GM12878 (cell line): ENCODE data around the gene CALD1. TPM values are rescaled to one million over a fixed set of nuclear protein-coding genes. Genes with fewer than 3 reads are reported as not detected.

Source experiments
- ATAC-seq: fragments of 200-7000 bp; cut with Tn5 transposase; 3 replicates; pipeline ENCODE4 v1.9.1; 2020; ENCODE audit warnings: mild to moderate bottlenecking, moderate library complexity
- BruUV-seq: library from RNA; stranded (reverse); fragments of 400-500 nt; replicated peaks from 2 replicates; lab custom pipeline; 2021; lab: Mats Ljungman, UMichigan
- CTCF ChIA-PET: fragments of 300-600 bp; sonication (Branson Sonifier 250); formaldehyde crosslinking; extraction: SDS; loops from one replicate; lab custom pipeline; 2021; ENCODE audit warnings: inconsistent platforms; lab: Yijun Ruan, JAX
- POLR2A ChIA-PET: fragments of 350-600 bp; formaldehyde crosslinking; extraction: SDS; loops from one replicate; lab custom pipeline; 2021; ENCODE audit warnings: inconsistent platforms; lab: Charles Lee
- RAD21 ChIA-PET: fragments of 300-600 bp; sonication (Branson Sonifier 250); formaldehyde crosslinking; loops from one replicate; lab custom pipeline; 2023; ENCODE audit warnings: antibody characterized with exemption; ENCODE audit not compliant: unreplicated experiment; lab: Charles Lee
- SMC1A ChIA-PET: fragments of 300-600 bp; sonication (Branson Sonifier 250); formaldehyde crosslinking; loops from one replicate; lab custom pipeline; 2023; ENCODE audit not compliant: unreplicated experiment, uncharacterized antibody; lab: Charles Lee
- DNase-seq: peaks from one replicate; pipeline ENCODE4 v3.0.0-alpha.2; 2011; ENCODE audit warnings: low read depth, low spot score
- FAIRE-seq: peaks from 3 replicates; lab custom pipeline; 2011; peaks lifted over from hg19 to GRCh38; lab: Jason Lieb, UNC
- H2AFZ ChIP-seq: 2 replicates; pipeline ENCODE4 v1.6.0; 2011; ENCODE audit warnings: low read depth, low read length, control low read depth; ENCODE audit not compliant: control insufficient read depth
- H3K27ac ChIP-seq: 2 replicates; pipeline ENCODE4 v1.5.1; 2011; ENCODE audit warnings: control low read depth; ENCODE audit not compliant: control insufficient read depth, insufficient read depth
- H3K27me3 ChIP-seq, 2 experiments: replicated peaks in 1 of 2; 2 replicates each; pipeline versions ENCODE4 v1.6.0 to v1.6.1; 2011; ENCODE audit warnings: low read length in 1 of 2; ENCODE audit not compliant: control insufficient read depth in 2 of 2, insufficient read depth in 2 of 2
- H3K36me3 ChIP-seq, 2 experiments: 2 replicates each; pipeline ENCODE4 v1.5.1; 2011; ENCODE audit warnings: low read length in 1 of 2; ENCODE audit not compliant: control insufficient read depth in 2 of 2, insufficient read depth in 2 of 2
- H3K4me1 ChIP-seq: 2 replicates; pipeline ENCODE4 v1.6.1; 2011; ENCODE audit warnings: mild to moderate bottlenecking, low read length, moderate library complexity, mixed read lengths; ENCODE audit not compliant: control insufficient read depth, insufficient read depth
- H3K4me2 ChIP-seq: 2 replicates; pipeline ENCODE4 v1.6.0; 2011; ENCODE audit warnings: control low read depth; ENCODE audit not compliant: control insufficient read depth, insufficient read depth
- H3K4me3 ChIP-seq: fragments of 200-600 bp; sonication (generic); 2 replicates; pipeline ENCODE4 v1.5.1; 2016
- H3K79me2 ChIP-seq: 2 replicates; pipeline ENCODE4 v1.6.0; 2011; ENCODE audit warnings: low read length; ENCODE audit not compliant: control insufficient read depth, insufficient read depth
- H3K9ac ChIP-seq: 2 replicates; pipeline ENCODE4 v1.8.0; 2011; ENCODE audit warnings: low read length, control low read depth, mixed read lengths; ENCODE audit not compliant: control insufficient read depth, insufficient read depth
- H3K9me3 ChIP-seq: replicated peaks from 3 replicates; pipeline ENCODE4 v1.5.1; 2011; ENCODE audit warnings: mild to moderate bottlenecking, low read length; ENCODE audit not compliant: control insufficient read depth, insufficient read depth
- H4K20me1 ChIP-seq: 2 replicates; pipeline ENCODE4 v1.6.0; 2011; ENCODE audit not compliant: control insufficient read depth, insufficient read depth
- ATF2 ChIP-seq: IDR thresholded peaks from 2 replicates; pipeline ENCODE4 v1.6.1; 2012; ENCODE audit warnings: low read length, inconsistent platforms
- BACH1 ChIP-seq: fragments of 450-650 bp; IDR thresholded peaks from 2 replicates; pipeline ENCODE4 v1.6.1; 2017; ENCODE audit warnings: mild to moderate bottlenecking, borderline replicate concordance
- BCL11A ChIP-seq: IDR thresholded peaks from 2 replicates; pipeline ENCODE4 v1.6.1; 2011; ENCODE audit warnings: low read depth, low read length
- FOXK2 ChIP-seq: fragments of 450-650 bp; IDR thresholded peaks from 2 replicates; pipeline ENCODE4 v1.6.1; 2017; ENCODE audit warnings: mild to moderate bottlenecking, moderate library complexity
- HDAC2 ChIP-seq: fragments of 200-600 bp; sonication (generic); IDR thresholded peaks from 2 replicates; pipeline ENCODE4 v1.6.1; 2017
- IKZF1 ChIP-seq: fragments of 450-650 bp; conservative IDR thresholded peaks from 2 replicates; pipeline ENCODE4 v1.6.1; 2017; ENCODE audit warnings: antibody characterized with exemption, mild to moderate bottlenecking
- MYB ChIP-seq: fragments of 150-350 bp; IDR thresholded peaks from 2 replicates; pipeline ENCODE4 v1.6.1; 2014; ENCODE audit warnings: mild to moderate bottlenecking, low read depth, low read length, borderline replicate concordance
- NBN ChIP-seq: fragments of 450-650 bp; IDR thresholded peaks from 2 replicates; pipeline ENCODE4 v1.6.1; 2016
- PBX3 ChIP-seq: IDR thresholded peaks from 2 replicates; pipeline ENCODE4 v1.6.1; 2011; ENCODE audit warnings: mild to moderate bottlenecking, low read depth, low read length, moderate library complexity; ENCODE audit not compliant: insufficient replicate concordance
- POU2F2 ChIP-seq: IDR thresholded peaks from 3 replicates; pipeline ENCODE4 v1.6.1; 2011; ENCODE audit warnings: low read depth, mild to moderate bottlenecking, low read length, borderline replicate concordance
- RAD21 ChIP-seq: IDR thresholded peaks from 2 replicates; pipeline ENCODE4 v1.6.1; 2011; ENCODE audit warnings: mild to moderate bottlenecking, low read depth, low read length, moderate library complexity; ENCODE audit not compliant: insufficient read depth
- RCOR1 ChIP-seq: conservative IDR thresholded peaks from 2 replicates; pipeline ENCODE4 v1.6.1; 2012; ENCODE audit warnings: low read depth, low read length, improper control_type of control experiment
- RUNX3 ChIP-seq: IDR thresholded peaks from 2 replicates; pipeline ENCODE4 v1.6.1; 2012; ENCODE audit warnings: low read length, inconsistent platforms
- ZNF207 ChIP-seq: fragments of 450-650 bp; IDR thresholded peaks from 2 replicates; pipeline ENCODE4 v1.6.1; 2014; ENCODE audit warnings: antibody characterized with exemption, mild to moderate bottlenecking, borderline replicate concordance
- ZNF217 ChIP-seq: fragments of 450-650 bp; IDR thresholded peaks from 2 replicates; pipeline ENCODE4 v1.6.1; 2017; ENCODE audit warnings: antibody characterized with exemption, mild to moderate bottlenecking
- ZNF274 ChIP-seq: IDR thresholded peaks from one replicate; pipeline ENCODE4 v1.8.0; 2011; ENCODE audit not compliant: insufficient read length, insufficient read depth
- ZSCAN29 ChIP-seq: fragments of 450-650 bp; IDR thresholded peaks from 2 replicates; pipeline ENCODE4 v1.6.1; 2017; ENCODE audit warnings: mild to moderate bottlenecking, moderate library complexity
- WGBS: methylation state at CpG from one replicate; pipeline ENCODE4 v1.1.6; 2016; ENCODE audit warnings: low lambda C conversion rate; ENCODE audit not compliant: insufficient replicate concordance, insufficient coverage; ENCODE audit errors: missing lambda C conversion rate; 5-methylcytosine and 5-hydroxymethylcytosine counted together
- in situ Hi-C: fragments of 300-500 bp; cut with MboI; formaldehyde crosslinking; loops from 9 replicates; pipeline ENCODE4 v1.14.3; 2018; ENCODE audit warnings: mixed read lengths
- intact Hi-C: fragments of 100-400 bp; cut with micrococcal nuclease; formaldehyde crosslinking; loops from one replicate; pipeline ENCODE4 v1.14.2; 2022; ENCODE audit not compliant: unreplicated experiment
- polyA plus RNA-seq, 11 experiments: library from polyadenylated mRNA; depleted of rRNA in 4 of 11; unstranded in 6 of 11; stranded (reverse) in 5 of 11; fragments of >200 nt; fragmentation: Nextera tagmentation in 4 of 11; fragmentation: Illumina TruSeq in 1 of 11; extraction: Ambion mirVana in 4 of 11; extraction: Trizol in 1 of 11; gene quantifications; 1 replicate in 1 of 11; 2 replicates in 10 of 11; pipeline versions ENCODE4 v1.2.1 to v1.2.3, GENCODE V29; 2011 to 2016; ENCODE audit warnings: inconsistent platforms in 2 of 11, missing spikeins in 2 of 11, low read depth in 1 of 11
- total RNA-seq, 4 experiments: library from RNA; depleted of rRNA in 3 of 4; stranded (reverse); fragments of >200 nt in 3 of 4; fragmentation: Illumina TruSeq in 1 of 4; extraction: Trizol in 1 of 4; gene quantifications; 2 replicates each; pipeline versions ENCODE4 v1.2.1 to v1.2.3, GENCODE V29; 2013 to 2021
- TF ChIP-seq, protein P1 (sequence below): fragments of 150-350 bp; IDR thresholded peaks from 2 replicates; pipeline ENCODE4 v1.6.1; 2016; ENCODE audit warnings: low read depth, low read length

CALD1 gene
- total and polyA plus RNA-seq, 10 of the 15 experiments (the other 5 are each of a cell fraction or from before 2014, with no cell fraction given) = 0.03 to 1.3 (median 0.22) TPM

GRCh38 chr7:134910968-134911367 lies 131.5 kb downstream of the CALD1 start (continued):
- TF ChIP-seq ATF2 = peak; percentile 44; the same call in 1 of the 2 replicates
- 0 out of 2 replicates have a peak, but pooled peaks have one; percentile 14 for TF ChIP-seq RAD21
- no peak for TF ChIP-seq HDAC2
- TF ChIP-seq BACH1 = no peak
- peak; percentile 7; the same call in 1 of the 2 replicates for TF ChIP-seq IKZF1
- TF ChIP-seq RUNX3 = peak; percentile 38; the same call in 1 of the 2 replicates
- no peak for TF ChIP-seq ZNF217
- TF ChIP-seq NBN = 0 out of 2 replicates have a peak, but pooled peaks have one; percentile 6

- ChIA-PET POLR2A (interaction anchor here (1.8 kb wide), 1 partner anchor 16 kb away, joined by 6 read pairs; no protein-coding TSS in a partner anchor), RAD21 (interaction anchor here (1.1 kb wide), 1 partner anchor 16 kb away, joined by 3 read pairs; no protein-coding TSS in a partner anchor), SMC1A (interaction anchor here (0.8 to 1.4 kb wide), 2 partner anchors 16 to 283 kb away, joined by 4 to 6 read pairs; no protein-coding TSS in a partner anchor), CTCF (interaction anchor here (1.2 to 1.4 kb wide), 2 partner anchors 16 to 21 kb away, joined by 3 to 4 read pairs; no protein-coding TSS in a partner anchor)
- no peak overlapping the region for H3K4me3 ChIP-seq
- BruUV-seq = no TSS peak
- WGBS = 72% methylated on average over 6 of the region's 6 CpGs
- no peak overlapping the region for H3K4me2 ChIP-seq
- no peaks in the 10 kb centered on the region for H3K79me2 ChIP-seq
- H3K27ac ChIP-seq = no peak overlapping the region
- peaks cover 11% of the 10 kb centered on the region; the same call in 1 of the 2 replicates for H3K4me1 ChIP-seq
- no peak for DNase-seq
- intact Hi-C loops (no loop called here), in situ Hi-C loops (no loop called here)
- H3K9me3 ChIP-seq = no peaks in the 10 kb centered on the region
- H3K9ac ChIP-seq = no peak overlapping the region
- no peak overlapping the region for H2AFZ ChIP-seq
- no peak for ATAC-seq
- no peak for FAIRE-seq
- H3K36me3 ChIP-seq = no peaks in the 10 kb centered on the region
- no peaks in the 10 kb centered on the region for H4K20me1 ChIP-seq
- no peaks in the 10 kb centered on the region for H3K27me3 ChIP-seq
- TF ChIP-seq FOXK2 (no peak), PBX3 (no peak), POU2F2 (no peak), ZNF274 (no peak), ZNF217 (no peak), ZNF207 (no peak), MYB (no peak), RCOR1 (no peak), BCL11A (no peak), ZSCAN29 (no peak)
- TF ChIP-seq, protein P1, sequence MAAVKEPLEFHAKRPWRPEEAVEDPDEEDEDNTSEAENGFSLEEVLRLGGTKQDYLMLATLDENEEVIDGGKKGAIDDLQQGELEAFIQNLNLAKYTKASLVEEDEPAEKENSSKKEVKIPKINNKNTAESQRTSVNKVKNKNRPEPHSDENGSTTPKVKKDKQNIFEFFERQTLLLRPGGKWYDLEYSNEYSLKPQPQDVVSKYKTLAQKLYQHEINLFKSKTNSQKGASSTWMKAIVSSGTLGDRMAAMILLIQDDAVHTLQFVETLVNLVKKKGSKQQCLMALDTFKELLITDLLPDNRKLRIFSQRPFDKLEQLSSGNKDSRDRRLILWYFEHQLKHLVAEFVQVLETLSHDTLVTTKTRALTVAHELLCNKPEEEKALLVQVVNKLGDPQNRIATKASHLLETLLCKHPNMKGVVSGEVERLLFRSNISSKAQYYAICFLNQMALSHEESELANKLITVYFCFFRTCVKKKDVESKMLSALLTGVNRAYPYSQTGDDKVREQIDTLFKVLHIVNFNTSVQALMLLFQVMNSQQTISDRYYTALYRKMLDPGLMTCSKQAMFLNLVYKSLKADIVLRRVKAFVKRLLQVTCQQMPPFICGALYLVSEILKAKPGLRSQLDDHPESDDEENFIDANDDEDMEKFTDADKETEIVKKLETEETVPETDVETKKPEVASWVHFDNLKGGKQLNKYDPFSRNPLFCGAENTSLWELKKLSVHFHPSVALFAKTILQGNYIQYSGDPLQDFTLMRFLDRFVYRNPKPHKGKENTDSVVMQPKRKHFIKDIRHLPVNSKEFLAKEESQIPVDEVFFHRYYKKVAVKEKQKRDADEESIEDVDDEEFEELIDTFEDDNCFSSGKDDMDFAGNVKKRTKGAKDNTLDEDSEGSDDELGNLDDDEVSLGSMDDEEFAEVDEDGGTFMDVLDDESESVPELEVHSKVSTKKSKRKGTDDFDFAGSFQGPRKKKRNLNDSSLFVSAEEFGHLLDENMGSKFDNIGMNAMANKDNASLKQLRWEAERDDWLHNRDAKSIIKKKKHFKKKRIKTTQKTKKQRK = no peak
Measured at GRCh38 chr7:134916171-134916883, 136.9 kb downstream of the CALD1 start.
